CD8-positive, alpha-beta memory T cell (primary cell): Measurements from ENCODE around the gene MDN1. TPM values are rescaled to one million over a fixed set of nuclear protein-coding genes. Genes with fewer than 3 reads are reported as not detected.

Experiments
- CTCF ChIA-PET: fragments of 350-600 bp; sonication (Branson Sonifier 250); formaldehyde crosslinking; loops from one replicate; lab custom pipeline; 2021; ENCODE audit warnings: antibody characterized with exemption; lab: Charles Lee
- POLR2A ChIA-PET: fragments of 350-600 bp; sonication (Branson Sonifier 250); formaldehyde crosslinking; loops from one replicate; lab custom pipeline; 2021; ENCODE audit warnings: antibody characterized with exemption; lab: Charles Lee
- DNase-seq, 5 donors: peaks; one replicate each; pipeline versions ENCODE4 v3.0.0 to v3.0.0-alpha.2; 2020 to 2022; ENCODE audit warnings: mixed read lengths in 1 of 5
- H3K27ac ChIP-seq: one replicate; pipeline ENCODE4 v1.7.0; 2013; ENCODE audit warnings: low read depth, mild to moderate bottlenecking, low read length, moderate library complexity
- H3K27me3 ChIP-seq: 2 replicates; pipeline ENCODE4 v1.7.0; 2013; ENCODE audit warnings: low read length, mild to moderate bottlenecking; ENCODE audit not compliant: insufficient read depth, poor library complexity, severe bottlenecking
- H3K36me3 ChIP-seq: 2 replicates; pipeline ENCODE4 v1.7.0; 2013; ENCODE audit warnings: mild to moderate bottlenecking, low read length, moderate library complexity; ENCODE audit not compliant: insufficient read depth
- H3K4me1 ChIP-seq: 2 replicates; pipeline ENCODE4 v1.7.0; 2013; ENCODE audit warnings: mild to moderate bottlenecking, low read length, moderate library complexity; ENCODE audit not compliant: insufficient read depth
- H3K4me3 ChIP-seq: 2 replicates; pipeline ENCODE4 v1.7.0; 2013; ENCODE audit warnings: mild to moderate bottlenecking, low read length
- H3K9me3 ChIP-seq: 2 replicates; pipeline ENCODE4 v1.7.0; 2013; ENCODE audit warnings: mild to moderate bottlenecking, low read length
- H3K27ac Mint-ChIP-seq, 8 donors: one replicate each; pipeline ENCODE4 v1.8.0; 2020 to 2021; ENCODE audit warnings: mixed read lengths in 8 of 8, mild to moderate bottlenecking in 6 of 8, inconsistent platforms in 3 of 8, moderate library complexity in 3 of 8
- H3K27me3 Mint-ChIP-seq, 2 donors: one replicate each; pipeline ENCODE4 v1.8.0; 2020 to 2021; ENCODE audit warnings: mixed read lengths in 2 of 2, mild to moderate bottlenecking in 1 of 2, moderate library complexity in 1 of 2
- H3K36me3 Mint-ChIP-seq, 3 donors: one replicate each; pipeline ENCODE4 v1.8.0; 2020 to 2021; ENCODE audit warnings: mixed read lengths in 3 of 3, inconsistent platforms in 1 of 3, mild to moderate bottlenecking in 1 of 3
- H3K4me1 Mint-ChIP-seq, 3 donors: one replicate each; pipeline ENCODE4 v1.8.0; 2020 to 2021; ENCODE audit warnings: mixed read lengths in 3 of 3, inconsistent platforms in 1 of 3, mild to moderate bottlenecking in 1 of 3
- H3K4me3 Mint-ChIP-seq, 7 donors: one replicate each; pipeline ENCODE4 v1.8.0; 2020 to 2021; ENCODE audit warnings: mixed read lengths in 7 of 7, mild to moderate bottlenecking in 6 of 7, moderate library complexity in 4 of 7, inconsistent platforms in 2 of 7
- H3K9me3 Mint-ChIP-seq, 5 donors: one replicate each; pipeline ENCODE4 v1.8.0; 2020 to 2022; ENCODE audit warnings: mixed read lengths in 5 of 5, mild to moderate bottlenecking in 3 of 5, moderate library complexity in 2 of 5, inconsistent platforms in 1 of 5
- polyA plus RNA-seq: library from polyadenylated mRNA; unstranded; fragments of 300-500 nt; fragmentation: Illumina TruSeq; gene quantifications from one replicate; pipeline ENCODE4 v1.2.3, GENCODE V29; 2021
- total RNA-seq, 2 experiments: library from RNA; stranded (reverse); gene quantifications; one replicate each; pipeline ENCODE4 v1.2.3, GENCODE V29; 2021

MDN1 gene
- total and polyA plus RNA-seq, 3 experiments from 2014 or later = 8.6 to 63.6 (median 63.3) TPM

GRCh38 chr6:89843070-89843469 is 23.5 kb upstream of the MDN1 start:
- Mint-ChIP-seq H3K27ac (peak overlapping the region in 7 of 8 donors; percentile 11 to 67 (median 35)), H3K36me3 (peaks cover 0 to 30% (median 16%) of the 10 kb centered on the region in 3 donors), H3K9me3 (no peaks in the 10 kb centered on the region), H3K4me3 (peak overlapping the region in 1 of 7 donors; percentile 42), H3K27me3 (no peaks in the 10 kb centered on the region), H3K4me1 (peaks cover 28 to 52% (median 45%) of the 10 kb centered on the region in 3 donors)
- H3K4me3 ChIP-seq = no peak overlapping the region
- no peaks in the 10 kb centered on the region for H3K27me3 ChIP-seq
- ChIA-PET CTCF (interaction anchor here (1.6 kb wide), 1 partner anchor 23 kb away, joined by 5 read pairs; the partner anchor contains the start of gene MDN1), POLR2A (no interaction called here)
- no peak overlapping the region for H3K27ac ChIP-seq
- no peak for DNase-seq
- no peaks in the 10 kb centered on the region for H3K36me3 ChIP-seq
- no peaks in the 10 kb centered on the region for H3K9me3 ChIP-seq
- peaks cover 5% of the 10 kb centered on the region for H3K4me1 ChIP-seq

- Mint-ChIP-seq H3K36me3 (peaks cover 0 to 34% (median 17%) of the 10 kb centered on the region in 3 donors), H3K4me1 (peaks cover 29 to 59% (median 50%) of the 10 kb centered on the region in 3 donors), H3K27ac (peak overlapping the region in 3 of 8 donors; percentile 23 to 75 (median 58)), H3K27me3 (no peaks in the 10 kb centered on the region), H3K4me3 (no peak overlapping the region), H3K9me3 (no peaks in the 10 kb centered on the region)
- Histone ChIP-seq H3K27ac (no peak overlapping the region), H3K36me3 (no peaks in the 10 kb centered on the region), H3K27me3 (no peaks in the 10 kb centered on the region), H3K4me1 (peaks cover 5% of the 10 kb centered on the region), H3K4me3 (no peak overlapping the region), H3K9me3 (no peaks in the 10 kb centered on the region)
- DNase-seq = no peak
- CTCF ChIA-PET = interaction anchor here (1.6 kb wide), 1 partner anchor 22 kb away, joined by 6 read pairs; the partner anchor contains the start of gene MDN1
- POLR2A ChIA-PET = no interaction called here
These were observed 22.6 kb upstream of the MDN1 start for GRCh38 chr6:89842228-89842627.

GRCh38 chr6:89840538-89840937 is 20.9 kb upstream of the MDN1 start:
- no peaks in the 10 kb centered on the region for H3K9me3 Mint-ChIP-seq
- H3K36me3 Mint-ChIP-seq = peaks cover 0 to 32% (median 20%) of the 10 kb centered on the region in 3 donors
- peaks cover 43 to 76% (median 67%) of the 10 kb centered on the region in 3 donors for H3K4me1 Mint-ChIP-seq
- no peak overlapping the region for H3K4me3 Mint-ChIP-seq
- POLR2A ChIA-PET = interaction anchor here (0.6 to 0.7 kb wide), 2 partner anchors 35 to 86 kb away, joined by 3 to 9 read pairs; no protein-coding TSS in a partner anchor
- DNase-seq = no peak
- Histone ChIP-seq H3K9me3 (no peaks in the 10 kb centered on the region), H3K27me3 (no peaks in the 10 kb centered on the region), H3K4me1 (peaks cover 20% of the 10 kb centered on the region), H3K36me3 (no peaks in the 10 kb centered on the region), H3K4me3 (no peak overlapping the region), H3K27ac (no peak overlapping the region)
- CTCF ChIA-PET = no interaction called here
- H3K27me3 Mint-ChIP-seq = no peaks in the 10 kb centered on the region
- H3K27ac Mint-ChIP-seq = peak overlapping the region in 5 of 8 donors; percentile 26 to 85 (median 56)

- Histone ChIP-seq H3K27me3 (no peaks in the 10 kb centered on the region), H3K27ac (no peak overlapping the region), H3K36me3 (no peaks in the 10 kb centered on the region), H3K4me1 (peaks cover 41% of the 10 kb centered on the region), H3K4me3 (no peak overlapping the region), H3K9me3 (no peaks in the 10 kb centered on the region)
- Mint-ChIP-seq H3K27ac (peak overlapping the region in 7 of 8 donors; percentile 14 to 87 (median 70)), H3K27me3 (no peaks in the 10 kb centered on the region), H3K4me1 (peaks cover 55 to 77% (median 69%) of the 10 kb centered on the region in 3 donors), H3K36me3 (peaks cover 0 to 50% (median 23%) of the 10 kb centered on the region in 3 donors), H3K4me3 (peak overlapping the region in 5 of 7 donors; percentile 12 to 81 (median 47)), H3K9me3 (no peaks in the 10 kb centered on the region)
- ChIA-PET CTCF (no interaction called here), POLR2A (interaction anchor here (1.9 kb wide), 1 partner anchor 17 kb away, joined by 11 read pairs; the partner anchor contains the start of gene MDN1)
- no peak for DNase-seq
These were observed 17.1 kb upstream of the MDN1 start for GRCh38 chr6:89836639-89837222.

- ChIA-PET CTCF (no interaction called here), POLR2A (interaction anchor here (0.6 to 1.9 kb wide), 2 partner anchors 15 to 47 kb away, joined by 3 to 11 read pairs; partner anchors contain the start of gene MDN1)
- Mint-ChIP-seq H3K4me1 (peaks cover 57 to 77% (median 73%) of the 10 kb centered on the region in 3 donors), H3K27ac (peak overlapping the region; percentile 68 to 94 (median 90)), H3K36me3 (peaks cover 0 to 52% (median 19%) of the 10 kb centered on the region in 3 donors), H3K4me3 (peak overlapping the region; percentile 66 to 86 (median 77)), H3K9me3 (no peaks in the 10 kb centered on the region), H3K27me3 (peaks cover 0 to 1% of the 10 kb centered on the region in 2 donors)
- peak in 4 of 5 donors; percentile 6 to 63 (median 43) for DNase-seq
- Histone ChIP-seq H3K36me3 (no peaks in the 10 kb centered on the region), H3K27ac (no peak overlapping the region), H3K4me1 (peaks cover 47% of the 10 kb centered on the region), H3K9me3 (no peaks in the 10 kb centered on the region), H3K4me3 (peak overlapping the region; percentile 21), H3K27me3 (no peaks in the 10 kb centered on the region)
These were observed 15.5 kb upstream of the MDN1 start for GRCh38 chr6:89834884-89835792.

GRCh38 chr6:89830170-89830809 is 10.7 kb upstream of the MDN1 start:
- peak overlapping the region; percentile 55 to 99 (median 90) for H3K27ac Mint-ChIP-seq
- no peak for DNase-seq
- Histone ChIP-seq H3K36me3 (no peaks in the 10 kb centered on the region), H3K9me3 (no peaks in the 10 kb centered on the region), H3K4me3 (peak overlapping the region; percentile 83), H3K27me3 (no peaks in the 10 kb centered on the region), H3K4me1 (peaks cover 30% of the 10 kb centered on the region), H3K27ac (peak overlapping the region; percentile 68)
- ChIA-PET CTCF (no interaction called here), POLR2A (interaction anchor here (0.5 to 2.7 kb wide), 2 partner anchors 11 to 713 kb away, joined by 4 to 41 read pairs; partner anchors contain the start of gene MDN1)
- peaks cover 0 to 39% (median 7%) of the 10 kb centered on the region in 3 donors for H3K36me3 Mint-ChIP-seq
- H3K27me3 Mint-ChIP-seq = peaks cover 0 to 1% of the 10 kb centered on the region in 2 donors
- peak overlapping the region; percentile 96 to 100 (median 99) for H3K4me3 Mint-ChIP-seq
- peaks cover 37 to 49% (median 42%) of the 10 kb centered on the region in 3 donors for H3K4me1 Mint-ChIP-seq
- H3K9me3 Mint-ChIP-seq = no peaks in the 10 kb centered on the region

GRCh38 chr6:89829472-89830169 is 10.0 kb upstream of the MDN1 start, which contains the start of gene CASP8AP2:
Gene CASP8AP2, plus strand, starts transcription at chr6:89829880.
- H3K9me3 Mint-ChIP-seq = no peaks in the 10 kb centered on the region
- H3K36me3 Mint-ChIP-seq = peaks cover 0 to 35% (median 7%) of the 10 kb centered on the region in 3 donors
- peaks cover 30 to 42% (median 35%) of the 10 kb centered on the region in 3 donors for H3K4me1 Mint-ChIP-seq
- Histone ChIP-seq H3K36me3 (no peaks in the 10 kb centered on the region), H3K4me3 (peak within 1 kb of the TSS; percentile 93), H3K9me3 (no peaks in the 10 kb centered on the region), H3K27me3 (no peaks in the 10 kb centered on the region), H3K27ac (peak within 1 kb of the TSS; percentile 81), H3K4me1 (peaks cover 23% of the 10 kb centered on the region)
- DNase-seq = peak; percentile 90 to 97 (median 95)
- H3K4me3 Mint-ChIP-seq = peak within 1 kb of the TSS; percentile 96 to 100 (median 99)
- peaks cover 0 to 1% of the 10 kb centered on the region in 2 donors for H3K27me3 Mint-ChIP-seq
- H3K27ac Mint-ChIP-seq = peak within 1 kb of the TSS; percentile 67 to 99 (median 95)
- ChIA-PET CTCF (interaction anchor here (0.7 to 2.4 kb wide), 3 partner anchors 10 to 111 kb away, joined by 3 to 21 read pairs (median 4); partner anchors contain the start of gene MDN1), POLR2A (interaction anchor here (0.5 to 2.7 kb wide), 7 partner anchors 8 to 713 kb away, joined by 3 to 41 read pairs (median 4); partner anchors contain the start of genes LYRM2 and MDN1)
